SU-DHL-6 (cell line): ENCODE measurements around the gene CNOT4.

ENCODE experiments used
- CTCF ChIP-seq: fragments of 200-600 bp; sonication (generic); IDR thresholded peaks from one replicate; pipeline ENCODE4 v1.5.1; 2017; ENCODE audit warnings: antibody characterized with exemption, mild to moderate bottlenecking, low read length, moderate library complexity; ENCODE audit not compliant: insufficient read depth, poor library complexity, severe bottlenecking
- EZH2phosphoT487 ChIP-seq: fragments of 200-600 bp; sonication (generic), shearing (Covaris generic); conservative IDR thresholded peaks from 2 replicates; pipeline ENCODE4 v1.6.1; 2018; ENCODE audit warnings: mild to moderate bottlenecking, antibody characterized with exemption, low read length, moderate library complexity, mixed read lengths

DNA sequence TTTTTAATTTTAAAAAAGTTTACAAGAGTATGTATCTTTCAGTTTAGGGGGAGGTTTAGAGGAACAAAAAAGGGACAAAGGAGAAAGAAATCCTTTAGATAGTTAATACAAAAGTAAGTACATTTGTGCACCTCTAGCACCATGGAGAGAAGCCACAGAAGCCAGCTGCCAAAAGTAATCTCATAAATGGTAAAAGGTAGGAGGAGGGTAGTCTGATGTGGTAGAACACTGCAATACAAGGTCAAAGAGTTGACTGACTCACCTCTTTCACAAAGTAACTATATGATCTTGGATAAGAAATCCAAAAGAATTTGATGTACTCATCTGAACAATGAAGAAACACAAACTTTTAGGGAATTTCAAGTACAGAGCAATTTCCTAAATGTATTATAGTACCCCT is 68.1 kb downstream of the CNOT4 start:
- no peak for TF ChIP-seq CTCF
- TF ChIP-seq EZH2phosphoT487: no peak
